ENCODE data around the gene TECPR2.
"Not testable (repeated sequence)": the region's sequence is repeated elsewhere in the genome, so short reads cannot be mapped to it uniquely, and the experiment has no call there.

The TECPR2 gene

GRCh38 chr14:102335163-102335562, 27.6 kb upstream of the TECPR2 start:
- peaks cover 37% of the 10 kb centered on the region for H3K36me3 ChIP-seq (ENCODE audit: insufficient read depth, low read length)
- H3K27me3 ChIP-seq (ENCODE audit: control insufficient read depth in 1 of 2, insufficient read depth in 2 of 2, low read length in 2 of 2) = no peaks in the 10 kb centered on the region
- H3K27ac ChIP-seq (ENCODE audit: low read depth, low read length) = no peak overlapping the region

GRCh38 chr14:102338724-102339123, 24.0 kb upstream of the TECPR2 start:
- Histone ChIP-seq H3K9me3 (ENCODE audit: low read length) (no peaks in the 10 kb centered on the region), H3K27ac (ENCODE audit: low read depth, low read length) (no peak overlapping the region), H3K36me3 (ENCODE audit: insufficient read depth, low read length) (peaks cover 42% of the 10 kb centered on the region), H3K4me1 (ENCODE audit: insufficient read depth, low read length) (no peaks in the 10 kb centered on the region), H3K27me3 (ENCODE audit: control insufficient read depth in 1 of 2, insufficient read depth in 2 of 2, low read length in 2 of 2) (no peaks in the 10 kb centered on the region), H3K9ac (ENCODE audit: low read length) (no peak overlapping the region), H3K4me3 (ENCODE audit: low read depth in 1 of 2, low read length in 2 of 2) (no peak overlapping the region)

More at GRCh38 chr14:102335163-102335562, 27.6 kb upstream of the TECPR2 start:
- H3K9me3 ChIP-seq (ENCODE audit: low read length) = no peaks in the 10 kb centered on the region
- no peak overlapping the region for H3K9ac ChIP-seq (ENCODE audit: low read length)
- no peaks in the 10 kb centered on the region for H3K4me1 ChIP-seq (ENCODE audit: insufficient read depth, low read length)
- no peak overlapping the region for H3K4me3 ChIP-seq (ENCODE audit: low read depth in 1 of 2, low read length in 2 of 2)

GRCh38 chr14:102341566-102341965, 21.2 kb upstream of the TECPR2 start:
- H3K36me3 ChIP-seq (ENCODE audit: insufficient read depth, low read length) = peaks cover 45% of the 10 kb centered on the region
- H3K4me3 ChIP-seq (ENCODE audit: low read depth in 1 of 2, low read length in 2 of 2) = no peak overlapping the region
- no peak overlapping the region for H3K27ac ChIP-seq (ENCODE audit: low read depth, low read length)
- no peaks in the 10 kb centered on the region for H3K4me1 ChIP-seq (ENCODE audit: insufficient read depth, low read length)
- no peaks in the 10 kb centered on the region for H3K27me3 ChIP-seq (ENCODE audit: control insufficient read depth in 1 of 2, insufficient read depth in 2 of 2, low read length in 2 of 2)
- H3K9me3 ChIP-seq (ENCODE audit: low read length) = no peaks in the 10 kb centered on the region
- H3K9ac ChIP-seq (ENCODE audit: low read length) = no peak overlapping the region

GRCh38 chr14:102342238-102342637, 20.5 kb upstream of the TECPR2 start:
- Histone ChIP-seq H3K36me3 (ENCODE audit: insufficient read depth, low read length) (peaks cover 48% of the 10 kb centered on the region), H3K4me1 (ENCODE audit: insufficient read depth, low read length) (no peaks in the 10 kb centered on the region), H3K9me3 (ENCODE audit: low read length) (no peaks in the 10 kb centered on the region), H3K27me3 (ENCODE audit: control insufficient read depth in 1 of 2, insufficient read depth in 2 of 2, low read length in 2 of 2) (no peaks in the 10 kb centered on the region), H3K4me3 (ENCODE audit: low read depth in 1 of 2, low read length in 2 of 2) (no peak overlapping the region), H3K9ac (ENCODE audit: low read length) (no peak overlapping the region), H3K27ac (ENCODE audit: low read depth, low read length) (no peak overlapping the region)

DNA sequence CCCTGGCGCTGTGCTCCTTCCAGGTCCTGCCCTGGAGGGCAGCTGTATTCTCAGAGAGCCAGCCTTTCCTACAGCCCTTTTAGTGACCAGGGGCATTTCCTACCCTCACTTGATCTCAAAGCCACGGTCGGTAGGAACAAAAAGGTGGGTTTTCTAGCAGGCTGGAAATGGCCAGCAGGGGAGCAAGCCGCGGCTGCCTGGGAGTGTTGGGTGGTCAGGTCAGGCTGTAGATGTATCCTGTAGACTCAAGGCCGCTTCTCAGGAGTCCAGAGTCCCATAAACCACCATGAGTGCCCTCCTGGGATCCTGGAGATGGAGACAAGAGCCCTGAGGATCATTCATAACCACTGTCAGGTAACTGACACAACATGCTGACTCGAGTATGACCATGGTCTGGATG, 18.7 kb upstream of the TECPR2 start:
- Histone ChIP-seq H3K9ac (ENCODE audit: low read length) (no peak overlapping the region), H3K4me3 (ENCODE audit: low read depth in 1 of 2, low read length in 2 of 2) (no peak overlapping the region), H3K27me3 (ENCODE audit: control insufficient read depth in 1 of 2, insufficient read depth in 2 of 2, low read length in 2 of 2) (no peaks in the 10 kb centered on the region), H3K36me3 (ENCODE audit: insufficient read depth, low read length) (peaks cover 50% of the 10 kb centered on the region), H3K9me3 (ENCODE audit: low read length) (no peaks in the 10 kb centered on the region), H3K4me1 (ENCODE audit: insufficient read depth, low read length) (no peaks in the 10 kb centered on the region), H3K27ac (ENCODE audit: low read depth, low read length) (no peak overlapping the region)

DNA sequence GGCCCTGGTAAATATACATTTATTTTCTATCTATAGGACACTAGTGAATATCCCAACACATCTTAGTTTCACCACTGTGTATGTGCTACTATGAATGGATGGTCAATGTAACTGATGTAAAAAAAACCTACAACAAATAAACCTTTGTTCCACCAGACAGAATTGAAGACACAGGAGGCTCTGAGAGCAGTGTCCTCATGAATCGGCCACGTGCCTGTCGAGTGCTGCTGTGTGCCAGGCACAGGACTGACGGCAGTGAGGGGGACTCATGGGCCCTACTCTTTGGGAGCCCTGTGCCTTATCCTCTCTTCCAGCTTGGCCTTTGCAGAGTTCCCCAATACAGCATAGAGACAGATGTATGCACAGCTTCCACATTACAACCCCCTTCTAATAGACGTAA, 18.3 kb upstream of the TECPR2 start:
- H3K36me3 ChIP-seq (ENCODE audit: insufficient read depth, low read length) = peaks cover 52% of the 10 kb centered on the region
- H3K4me1 ChIP-seq (ENCODE audit: insufficient read depth, low read length) = no peaks in the 10 kb centered on the region
- no peaks in the 10 kb centered on the region for H3K27me3 ChIP-seq (ENCODE audit: control insufficient read depth in 1 of 2, insufficient read depth in 2 of 2, low read length in 2 of 2)
- no peak overlapping the region for H3K4me3 ChIP-seq (ENCODE audit: low read depth in 1 of 2, low read length in 2 of 2)
- H3K9me3 ChIP-seq (ENCODE audit: low read length) = no peaks in the 10 kb centered on the region
- no peak overlapping the region for H3K9ac ChIP-seq (ENCODE audit: low read length)
- no peak overlapping the region for H3K27ac ChIP-seq (ENCODE audit: low read depth, low read length)

GRCh38 chr14:102345232-102345631, 17.5 kb upstream of the TECPR2 start:
- no peak overlapping the region for H3K9ac ChIP-seq (ENCODE audit: low read length)
- peaks cover 57% of the 10 kb centered on the region for H3K36me3 ChIP-seq (ENCODE audit: insufficient read depth, low read length)

DNA sequence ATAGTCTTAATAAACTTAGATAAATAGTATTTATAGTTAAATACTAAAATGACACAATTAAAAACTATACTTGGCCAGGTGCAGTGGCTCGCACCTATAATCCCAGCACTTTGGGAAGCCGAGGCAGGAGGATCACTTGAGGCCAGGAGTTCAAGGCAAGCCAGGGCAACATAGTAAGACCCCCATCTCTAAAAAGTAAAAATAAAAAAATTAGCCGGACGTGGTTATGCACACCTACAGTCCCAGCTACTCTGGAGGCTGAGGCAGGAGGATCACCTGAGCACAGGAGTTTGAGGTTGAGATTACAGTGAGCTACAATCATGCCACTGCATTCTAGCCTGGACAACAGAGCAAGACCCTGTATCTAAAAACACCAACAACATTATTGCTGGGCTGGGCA, 16.1 kb upstream of the TECPR2 start:
- H3K4me1 ChIP-seq (ENCODE audit: insufficient read depth, low read length) = no peaks in the 10 kb centered on the region
- no peak overlapping the region for H3K4me3 ChIP-seq (ENCODE audit: low read depth in 1 of 2, low read length in 2 of 2)
- H3K9me3 ChIP-seq (ENCODE audit: low read length) = no peaks in the 10 kb centered on the region
- peaks cover 57% of the 10 kb centered on the region for H3K36me3 ChIP-seq (ENCODE audit: insufficient read depth, low read length)
- H3K27me3 ChIP-seq (ENCODE audit: control insufficient read depth in 1 of 2, insufficient read depth in 2 of 2, low read length in 2 of 2) = no peaks in the 10 kb centered on the region
- no peak overlapping the region for H3K27ac ChIP-seq (ENCODE audit: low read depth, low read length)
- no peak overlapping the region for H3K9ac ChIP-seq (ENCODE audit: low read length)

More at GRCh38 chr14:102345232-102345631, 17.5 kb upstream of the TECPR2 start:
- H3K9me3 ChIP-seq (ENCODE audit: low read length) = no peaks in the 10 kb centered on the region
- no peaks in the 10 kb centered on the region for H3K4me1 ChIP-seq (ENCODE audit: insufficient read depth, low read length)
- no peak overlapping the region for H3K27ac ChIP-seq (ENCODE audit: low read depth, low read length)
- no peaks in the 10 kb centered on the region for H3K27me3 ChIP-seq (ENCODE audit: control insufficient read depth in 1 of 2, insufficient read depth in 2 of 2, low read length in 2 of 2)
- no peak overlapping the region for H3K4me3 ChIP-seq (ENCODE audit: low read depth in 1 of 2, low read length in 2 of 2)

DNA sequence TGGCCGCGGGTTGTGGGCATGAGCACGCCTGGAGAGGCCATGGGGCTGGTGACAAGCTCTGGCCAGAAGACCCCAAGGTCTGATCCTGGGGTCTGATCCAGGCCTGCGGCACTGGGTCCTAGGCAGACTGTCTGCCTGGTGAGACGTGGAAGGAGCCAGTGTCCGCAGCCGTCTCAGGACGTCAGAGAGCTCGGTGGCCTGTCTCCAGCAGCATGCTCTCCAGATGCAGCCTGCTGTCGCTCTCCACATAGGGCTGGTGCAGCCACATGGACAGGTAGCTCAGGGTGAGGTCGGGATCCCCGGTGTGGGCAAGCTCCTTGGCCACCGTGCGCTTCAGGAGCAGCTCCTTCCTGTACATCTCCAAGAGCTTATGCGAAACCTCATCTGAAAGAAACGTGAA, 14.4 kb upstream of the TECPR2 start:
- Histone ChIP-seq H3K4me1 (ENCODE audit: insufficient read depth, low read length) (no peaks in the 10 kb centered on the region), H3K36me3 (ENCODE audit: insufficient read depth, low read length) (peaks cover 57% of the 10 kb centered on the region), H3K27ac (ENCODE audit: low read depth, low read length) (no peak overlapping the region), H3K9ac (ENCODE audit: low read length) (no peak overlapping the region), H3K9me3 (ENCODE audit: low read length) (no peaks in the 10 kb centered on the region), H3K27me3 (ENCODE audit: control insufficient read depth in 1 of 2, insufficient read depth in 2 of 2, low read length in 2 of 2) (no peaks in the 10 kb centered on the region), H3K4me3 (ENCODE audit: low read depth in 1 of 2, low read length in 2 of 2) (no peak overlapping the region)

DNA sequence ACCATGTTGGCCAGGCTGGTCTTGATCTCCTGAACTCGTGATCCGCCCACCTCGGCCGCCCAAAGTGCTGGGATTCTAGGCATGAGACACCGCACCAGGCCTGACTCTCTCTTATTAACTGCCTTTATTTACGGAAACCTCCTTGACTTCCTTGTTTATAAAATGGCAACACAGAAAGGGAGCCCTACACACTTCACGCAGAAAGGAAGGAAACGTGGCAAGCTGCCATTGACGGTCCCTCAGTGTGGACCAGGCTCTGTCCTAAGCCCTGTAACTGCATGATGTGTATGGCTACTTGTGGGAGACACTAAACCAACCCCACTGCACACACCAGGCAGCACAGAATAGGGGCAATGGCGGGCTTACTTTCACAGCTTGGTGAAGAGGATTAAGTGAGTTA, 11.7 kb upstream of the TECPR2 start:
- H3K9ac ChIP-seq (ENCODE audit: low read length) = no peak overlapping the region
- no peak overlapping the region for H3K27ac ChIP-seq (ENCODE audit: low read depth, low read length)
- peaks cover 66% of the 10 kb centered on the region for H3K36me3 ChIP-seq (ENCODE audit: insufficient read depth, low read length)
- H3K4me3 ChIP-seq (ENCODE audit: low read depth in 1 of 2, low read length in 2 of 2) = no peak overlapping the region
- no peaks in the 10 kb centered on the region for H3K27me3 ChIP-seq (ENCODE audit: control insufficient read depth in 1 of 2, insufficient read depth in 2 of 2, low read length in 2 of 2)
- H3K9me3 ChIP-seq (ENCODE audit: low read length) = no peaks in the 10 kb centered on the region
- H3K4me1 ChIP-seq (ENCODE audit: insufficient read depth, low read length) = no peaks in the 10 kb centered on the region

DNA sequence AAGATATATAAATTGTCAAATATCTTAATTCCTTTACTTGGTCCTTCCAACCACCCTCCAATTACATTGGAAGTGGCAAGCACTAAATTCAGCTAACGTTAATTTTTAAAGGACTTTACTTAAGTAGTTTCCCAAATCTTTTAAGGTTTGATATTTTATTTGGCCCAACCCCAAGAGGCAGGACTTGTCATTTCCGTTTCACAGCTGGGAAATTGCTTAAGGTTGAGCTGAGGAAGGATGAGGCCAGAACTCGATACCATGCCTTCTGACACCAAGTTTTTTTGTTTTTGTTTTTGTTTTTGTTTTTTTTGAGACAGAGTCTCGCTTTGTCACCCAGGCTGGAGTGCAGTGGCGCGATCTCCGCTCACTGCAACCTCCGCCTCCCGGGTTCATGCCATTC, 11.1 kb upstream of the TECPR2 start:
- not testable (repeated sequence) for H3K9me3 ChIP-seq (ENCODE audit: low read length); H3K27me3 ChIP-seq (ENCODE audit: control insufficient read depth in 1 of 2, insufficient read depth in 2 of 2, low read length in 2 of 2); H3K4me1 ChIP-seq (ENCODE audit: insufficient read depth, low read length); H3K9ac ChIP-seq (ENCODE audit: low read length); H3K4me3 ChIP-seq (ENCODE audit: low read depth in 1 of 2, low read length in 2 of 2); H3K27ac ChIP-seq (ENCODE audit: low read depth, low read length)
- peaks cover 71% of the 10 kb centered on the region for H3K36me3 ChIP-seq (ENCODE audit: insufficient read depth, low read length)

DNA sequence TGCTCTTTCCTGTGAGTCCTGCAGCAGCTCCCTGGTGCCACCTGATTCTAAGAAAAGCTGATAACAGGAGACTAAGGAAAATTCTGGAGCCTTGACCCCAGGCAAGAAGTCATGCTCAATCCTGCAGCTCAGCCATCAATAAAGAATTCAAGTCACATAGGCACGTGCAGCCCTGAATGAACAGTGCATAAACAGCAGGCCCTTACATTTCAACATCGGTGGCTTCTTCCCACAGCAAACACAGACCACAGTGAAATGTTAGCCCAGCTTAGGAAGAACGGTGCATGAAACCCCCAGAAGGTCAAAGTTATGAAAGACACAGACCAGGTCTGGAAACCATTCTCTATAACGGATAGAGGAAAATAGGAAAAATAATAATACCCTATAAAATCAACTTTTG, 10.5 kb upstream of the TECPR2 start:
- Histone ChIP-seq H3K4me3 (ENCODE audit: low read depth in 1 of 2, low read length in 2 of 2) (no peak overlapping the region), H3K4me1 (ENCODE audit: insufficient read depth, low read length) (no peaks in the 10 kb centered on the region), H3K9ac (ENCODE audit: low read length) (no peak overlapping the region), H3K27me3 (ENCODE audit: control insufficient read depth in 1 of 2, insufficient read depth in 2 of 2, low read length in 2 of 2) (no peaks in the 10 kb centered on the region), H3K27ac (ENCODE audit: low read depth, low read length) (no peak overlapping the region), H3K36me3 (ENCODE audit: insufficient read depth, low read length) (peaks cover 70% of the 10 kb centered on the region), H3K9me3 (ENCODE audit: low read length) (no peaks in the 10 kb centered on the region)

Data from muscle layer of colon (tissue), 2 donors.